Measurements from ENCODE around the gene DNAJC7. TPM values are rescaled to one million over a fixed set of nuclear protein-coding genes. Genes with fewer than 3 reads are reported as not detected.
"Not testable (repeated sequence)": the region's sequence is repeated elsewhere in the genome, so short reads cannot be mapped to it uniquely, and the experiment has no call there.

The DNAJC7 gene
- total RNA-seq, 2 experiments from 2014 or later = 74.5 to 76.3 TPM

DNA sequence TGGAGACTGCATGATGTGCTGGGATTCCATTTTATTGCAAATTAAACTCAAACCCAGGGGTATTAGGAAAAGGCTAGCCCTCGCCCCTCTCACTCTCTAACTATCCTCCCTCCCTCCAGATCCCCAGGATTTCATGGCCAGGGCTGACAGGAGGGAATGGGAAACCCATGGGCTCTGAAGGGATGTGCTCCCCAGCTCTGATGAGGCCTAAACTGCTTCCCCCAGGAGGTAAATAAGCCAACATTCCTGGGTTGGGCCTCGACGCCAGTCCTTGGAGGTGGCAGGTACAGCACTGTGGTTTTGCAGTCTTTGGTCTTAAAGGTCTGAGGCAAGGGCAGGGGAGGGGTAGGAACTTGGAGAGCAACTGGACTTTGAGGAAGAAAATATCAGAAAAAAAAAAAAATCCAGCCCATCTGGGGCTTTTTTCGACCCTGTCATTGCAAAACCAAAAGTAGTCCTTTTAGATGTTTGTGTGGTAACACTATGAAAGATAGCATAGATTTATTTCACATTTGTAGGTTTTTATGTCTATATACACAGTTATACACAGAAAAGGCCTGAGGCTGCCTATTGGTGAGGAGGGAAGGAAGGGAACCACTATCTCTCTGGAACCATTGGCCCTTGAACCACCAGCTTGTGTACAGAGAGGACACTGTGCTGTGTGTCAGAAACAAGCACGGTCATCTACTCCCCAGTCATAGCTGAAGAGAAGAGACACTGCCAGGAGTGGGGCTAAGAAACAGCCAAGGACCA is 21.2 kb upstream of the DNAJC7 start:
- no peak for DNase-seq

DNA sequence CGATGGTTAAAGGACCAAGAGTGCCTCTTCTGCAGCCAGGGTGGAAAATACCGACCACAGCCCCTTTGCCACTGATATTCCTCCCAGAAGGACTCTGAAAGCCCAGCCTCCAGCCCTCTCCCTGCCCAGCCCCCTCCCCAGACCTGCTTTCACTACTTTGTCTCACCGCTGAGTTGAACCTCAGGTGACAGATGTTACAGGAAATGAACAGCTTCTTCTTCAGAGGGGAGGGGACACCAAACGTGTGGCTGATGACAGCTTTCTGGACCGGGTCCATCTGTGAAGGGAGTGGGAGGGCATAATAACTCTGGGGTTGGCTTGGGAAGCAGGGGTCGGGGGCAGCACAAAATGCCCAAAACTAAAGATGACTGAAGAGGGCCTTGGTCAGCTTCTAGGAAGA is 16.8 kb upstream of the DNAJC7 start:
- Mint-ChIP-seq H3K36me3 (ENCODE audit: low read depth) (no peaks in the 10 kb centered on the region), H3K9me3 (no peaks in the 10 kb centered on the region), H3K4me1 (ENCODE audit: low read depth) (peaks cover 8% of the 10 kb centered on the region), H3K27ac (no peak overlapping the region), H3K4me3 (no peak overlapping the region), H3K27me3 (ENCODE audit: low read depth) (peaks cover 9% of the 10 kb centered on the region)
- CTCF ChIA-PET = interaction anchor here (0.7 to 1.7 kb wide), 7 partner anchors 9 to 100 kb away, joined by 3 to 7 read pairs (median 3); partner anchors contain the start of gene NKIRAS2
- DNase-seq = peak; percentile 46
- intact Hi-C loops (cut with micrococcal nuclease) = no loop called here

More for the DNA sequence above, 21.2 kb upstream of the DNAJC7 start:
- H3K4me3 Mint-ChIP-seq = no peak overlapping the region
- intact Hi-C loops (cut with micrococcal nuclease) = no loop called here
- H3K36me3 Mint-ChIP-seq (ENCODE audit: low read depth) = no peaks in the 10 kb centered on the region
- H3K27ac Mint-ChIP-seq = no peak overlapping the region
- H3K27me3 Mint-ChIP-seq (ENCODE audit: low read depth) = peaks cover 9% of the 10 kb centered on the region
- peaks cover 8% of the 10 kb centered on the region for H3K4me1 Mint-ChIP-seq (ENCODE audit: low read depth)
- CTCF ChIA-PET = interaction anchor here (0.6 to 1.3 kb wide), 3 partner anchors 27 to 62 kb away, joined by 3 to 4 read pairs (median 3); no protein-coding TSS in a partner anchor
- no peaks in the 10 kb centered on the region for H3K9me3 Mint-ChIP-seq

DNA sequence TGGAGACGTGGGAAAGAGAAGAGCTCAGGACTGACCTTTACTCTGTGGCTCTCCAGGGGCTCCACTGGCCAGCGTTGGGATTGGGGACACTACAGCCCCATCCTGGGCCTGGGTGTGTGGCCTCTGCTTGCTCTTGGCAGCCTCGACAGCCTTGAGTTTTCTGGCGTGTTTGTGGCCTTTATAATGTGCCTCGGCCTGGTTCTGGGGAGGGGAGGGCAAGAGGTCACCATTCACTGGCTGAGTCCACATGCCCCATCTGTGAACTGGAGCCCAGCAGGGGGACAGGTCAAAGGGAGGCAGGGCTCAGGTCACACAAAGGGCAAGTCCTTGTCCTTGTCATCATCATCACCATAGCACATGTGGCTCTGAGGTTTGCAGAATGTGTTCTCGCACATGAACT is 14.3 kb upstream of the DNAJC7 start:
- peaks cover 8% of the 10 kb centered on the region for H3K4me1 Mint-ChIP-seq (ENCODE audit: low read depth)
- intact Hi-C loops (cut with micrococcal nuclease) = no loop called here
- no peak for DNase-seq
- no peaks in the 10 kb centered on the region for H3K27me3 Mint-ChIP-seq (ENCODE audit: low read depth)
- H3K4me3 Mint-ChIP-seq = no peak overlapping the region
- CTCF ChIA-PET = interaction anchor here (1.2 to 1.4 kb wide), 2 partner anchors 15 to 36 kb away, joined by 3 to 5 read pairs; no protein-coding TSS in a partner anchor
- no peak overlapping the region for H3K27ac Mint-ChIP-seq
- H3K36me3 Mint-ChIP-seq (ENCODE audit: low read depth) = no peaks in the 10 kb centered on the region
- H3K9me3 Mint-ChIP-seq = no peaks in the 10 kb centered on the region

DNA sequence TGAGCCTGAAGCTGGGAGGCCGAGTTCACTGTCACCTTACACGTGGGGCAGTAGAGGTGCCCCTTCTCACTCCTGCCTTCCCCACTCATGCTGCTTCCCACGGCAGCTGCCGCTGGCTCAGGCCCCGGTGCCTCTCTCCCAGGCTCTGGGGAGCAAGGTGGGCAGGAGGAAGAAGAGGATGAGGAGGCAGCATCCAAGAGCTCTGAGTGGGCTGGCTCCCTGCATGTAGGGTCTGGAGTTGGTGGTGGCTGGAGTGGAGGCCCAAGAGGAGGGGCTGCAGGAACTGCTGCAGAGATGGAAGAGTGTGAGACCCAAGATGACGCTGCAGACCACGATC is 11.5 kb upstream of the DNAJC7 start:
- no peak for DNase-seq
- CTCF ChIA-PET = interaction anchor here (0.8 to 2.3 kb wide), 6 partner anchors 9 to 194 kb away, joined by 3 to 7 read pairs (median 3); partner anchors contain the start of genes DNAJC7 and NKIRAS2
- Mint-ChIP-seq H3K4me1 (ENCODE audit: low read depth) (peaks cover 13% of the 10 kb centered on the region), H3K4me3 (no peak overlapping the region), H3K9me3 (no peaks in the 10 kb centered on the region), H3K36me3 (ENCODE audit: low read depth) (peaks cover 8% of the 10 kb centered on the region), H3K27me3 (ENCODE audit: low read depth) (no peaks in the 10 kb centered on the region), H3K27ac (no peak overlapping the region)
- intact Hi-C loops (cut with micrococcal nuclease) = no loop called here

DNA sequence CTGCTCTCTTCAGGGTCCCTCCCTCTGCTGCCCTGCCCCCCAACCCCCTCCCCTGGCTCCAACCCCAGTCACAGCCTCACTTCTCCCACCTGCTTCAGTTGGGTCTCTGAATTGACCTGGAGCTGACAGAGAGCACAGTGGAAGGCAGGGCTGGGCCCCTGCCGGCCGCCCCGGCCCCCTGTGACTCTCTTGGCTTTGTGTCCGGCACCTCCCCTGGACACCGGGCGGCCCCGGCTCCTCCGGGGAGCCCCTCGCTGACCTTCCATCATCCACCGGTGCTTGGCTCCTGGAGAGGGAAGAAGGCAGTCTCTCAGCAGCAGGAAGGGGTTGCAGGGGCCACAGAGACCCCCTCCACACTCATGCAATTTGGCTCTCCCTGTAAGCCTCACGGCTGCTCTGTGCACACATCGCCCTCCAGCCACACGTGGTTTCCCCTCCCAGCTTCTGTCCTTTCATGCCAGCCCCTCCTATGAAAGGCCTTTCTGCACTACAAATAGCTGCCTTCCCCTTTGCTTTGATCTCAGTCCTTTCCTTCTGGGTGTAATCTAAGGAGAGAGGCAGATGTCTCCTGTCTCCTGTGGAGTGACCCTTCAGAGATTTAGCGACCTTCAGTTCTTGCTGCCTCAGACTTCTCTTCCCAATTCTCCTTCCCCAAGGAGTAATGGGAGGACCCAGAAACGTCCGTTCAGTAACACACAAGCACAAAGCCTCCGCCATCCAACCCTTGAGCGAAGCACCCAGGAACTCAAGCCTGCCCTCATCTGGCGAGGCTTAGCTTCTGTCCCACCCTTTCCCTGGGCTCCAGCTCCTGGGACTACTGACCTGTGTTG is 10.9 kb upstream of the DNAJC7 start:
- Mint-ChIP-seq H3K36me3 (ENCODE audit: low read depth) (peaks cover 8% of the 10 kb centered on the region), H3K27ac (no peak overlapping the region), H3K4me3 (no peak overlapping the region), H3K9me3 (no peaks in the 10 kb centered on the region), H3K27me3 (ENCODE audit: low read depth) (no peaks in the 10 kb centered on the region), H3K4me1 (ENCODE audit: low read depth) (peaks cover 13% of the 10 kb centered on the region)
- intact Hi-C loops (cut with micrococcal nuclease) = no loop called here
- DNase-seq = no peak
- CTCF ChIA-PET = interaction anchor here (0.8 to 2.3 kb wide), 7 partner anchors 8 to 194 kb away, joined by 3 to 7 read pairs (median 3); partner anchors contain the start of genes DNAJC7 and NKIRAS2

DNA sequence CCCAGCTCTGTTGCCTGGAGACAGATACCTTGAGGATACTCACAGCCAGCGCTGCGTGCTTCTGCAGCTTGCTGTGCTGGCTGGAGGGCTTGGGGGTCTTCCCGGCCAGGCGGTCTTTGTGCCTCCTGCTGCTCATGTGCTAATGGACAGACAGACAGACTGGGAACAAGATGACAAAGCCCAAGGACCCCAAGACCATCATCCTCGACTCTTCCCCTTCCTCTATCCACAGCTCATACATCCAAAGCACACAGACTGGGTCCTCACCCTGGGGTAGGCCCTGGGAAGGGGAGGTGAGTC is 10.3 kb upstream of the DNAJC7 start:
- CTCF ChIA-PET = interaction anchor here (1.2 to 12.7 kb wide), 4 partner anchors 11 to 91 kb away, joined by 4 to 117 read pairs (median 8); partner anchors contain the start of genes CNP and DNAJC7
- H3K9me3 Mint-ChIP-seq = no peaks in the 10 kb centered on the region
- DNase-seq = no peak
- H3K27ac Mint-ChIP-seq = no peak overlapping the region
- H3K36me3 Mint-ChIP-seq (ENCODE audit: low read depth) = peaks cover 8% of the 10 kb centered on the region
- H3K4me3 Mint-ChIP-seq = no peak overlapping the region
- no peaks in the 10 kb centered on the region for H3K27me3 Mint-ChIP-seq (ENCODE audit: low read depth)
- peaks cover 13% of the 10 kb centered on the region for H3K4me1 Mint-ChIP-seq (ENCODE audit: low read depth)
- intact Hi-C loops (cut with micrococcal nuclease) = no loop called here

DNA sequence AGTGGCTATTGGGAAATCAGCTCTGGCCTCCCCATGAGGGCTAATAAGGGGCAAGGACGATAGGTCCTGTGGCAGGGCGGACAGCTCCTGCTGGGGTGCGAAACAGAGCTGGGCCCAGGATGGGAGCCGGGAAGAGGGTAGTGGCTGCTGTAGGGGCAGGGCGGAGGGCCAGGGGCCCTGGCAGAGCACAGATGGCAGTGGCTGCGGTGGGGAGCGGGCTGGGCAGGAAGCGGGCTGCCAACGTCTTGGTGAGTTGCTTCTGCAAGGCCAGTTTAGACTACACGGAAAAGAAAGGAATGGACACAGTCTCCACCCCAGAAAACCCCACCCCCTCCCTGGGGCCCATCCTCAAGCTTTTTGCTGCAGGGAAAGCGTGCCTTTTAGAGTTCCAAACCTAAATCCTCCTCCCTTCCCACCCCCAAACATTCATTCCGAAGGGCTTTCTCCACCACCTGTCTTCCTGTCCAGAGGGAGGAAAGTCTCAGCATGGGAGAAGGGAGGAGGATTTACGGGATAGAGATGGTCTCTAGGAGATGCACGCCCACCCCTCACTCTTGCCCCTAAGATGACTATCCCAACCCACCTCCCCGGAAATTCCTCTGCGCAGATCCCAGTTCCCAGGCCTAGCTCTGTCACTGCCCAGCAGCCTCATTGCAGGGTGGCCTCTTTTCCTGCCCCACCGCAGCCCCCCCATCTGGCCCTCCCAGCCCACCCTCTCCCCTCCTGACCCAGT is 9.8 kb upstream of the DNAJC7 start:
- Mint-ChIP-seq H3K27me3 (ENCODE audit: low read depth) (no peaks in the 10 kb centered on the region), H3K4me3 (no peak overlapping the region), H3K36me3 (ENCODE audit: low read depth) (peaks cover 11% of the 10 kb centered on the region), H3K9me3 (no peaks in the 10 kb centered on the region), H3K27ac (no peak overlapping the region), H3K4me1 (ENCODE audit: low read depth) (peaks cover 15% of the 10 kb centered on the region)
- intact Hi-C loops (cut with micrococcal nuclease) = no loop called here
- CTCF ChIA-PET = interaction anchor here (0.6 to 12.7 kb wide), 12 partner anchors 11 to 125 kb away, joined by 3 to 117 read pairs (median 6); partner anchors contain the start of genes CNP, DNAJC7 and ZNF385C
- no peak for DNase-seq

DNA sequence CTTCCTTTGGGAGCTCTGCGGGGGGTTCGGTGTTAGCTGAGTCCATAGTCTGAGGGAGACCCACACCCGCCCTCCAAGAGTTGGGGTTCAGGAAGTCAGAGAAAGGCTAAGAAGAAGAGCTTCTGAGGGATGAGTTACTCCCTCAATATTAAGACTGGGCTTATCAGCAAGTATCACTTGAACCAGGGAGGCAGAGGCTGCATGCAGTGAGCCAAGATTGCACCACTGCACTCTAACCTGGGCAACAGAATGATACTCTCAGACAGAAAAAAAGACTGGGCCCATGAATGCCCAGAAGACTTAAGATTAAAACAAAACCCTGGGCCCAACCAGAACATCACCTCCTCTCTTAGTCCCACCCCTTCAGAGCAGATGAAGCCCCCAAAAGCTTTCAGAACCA is 8.7 kb upstream of the DNAJC7 start:
- no peak overlapping the region for H3K4me3 Mint-ChIP-seq

DNA sequence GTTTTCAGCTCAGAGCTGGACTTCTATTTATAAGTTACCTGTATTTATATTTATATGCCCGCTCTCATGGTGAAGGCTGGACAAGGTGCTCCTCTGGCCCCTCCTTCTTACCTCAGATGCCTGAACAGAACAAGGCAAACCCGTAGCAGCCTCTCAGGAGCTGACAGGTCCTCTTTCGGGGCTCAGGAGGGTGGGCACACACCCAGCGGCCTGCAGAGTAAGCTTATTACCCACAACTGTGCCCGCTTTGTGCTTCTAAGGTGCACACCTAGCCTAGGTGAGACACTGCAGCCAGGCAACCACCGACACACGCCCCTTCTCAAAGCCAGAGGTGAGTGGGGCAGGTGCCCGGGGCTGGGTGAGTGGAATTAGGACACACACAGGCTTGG is 7.9 kb upstream of the DNAJC7 start:
- Mint-ChIP-seq H3K4me1 (ENCODE audit: low read depth) (peaks cover 29% of the 10 kb centered on the region), H3K27ac (peak overlapping the region; percentile 66), H3K36me3 (ENCODE audit: low read depth) (peaks cover 13% of the 10 kb centered on the region), H3K27me3 (ENCODE audit: low read depth) (no peaks in the 10 kb centered on the region), H3K4me3 (no peak overlapping the region), H3K9me3 (no peaks in the 10 kb centered on the region)
- intact Hi-C loops (cut with micrococcal nuclease) = loop anchor here (1.0 to 2.0 kb wide), 5 partner anchors 25 to 156 kb away; partner anchors contain the start of genes C17orf113 and KCNH4
- DNase-seq = no peak
- CTCF ChIA-PET = interaction anchor here (0.6 to 12.7 kb wide), 26 partner anchors 9 to 164 kb away, joined by 3 to 117 read pairs (median 5); partner anchors contain the start of genes CNP, DNAJC7, KCNH4 and ZNF385C

More for the DNA sequence above, 8.7 kb upstream of the DNAJC7 start:
- Mint-ChIP-seq H3K27me3 (ENCODE audit: low read depth) (no peaks in the 10 kb centered on the region), H3K9me3 (no peaks in the 10 kb centered on the region), H3K4me1 (ENCODE audit: low read depth) (peaks cover 22% of the 10 kb centered on the region), H3K27ac (no peak overlapping the region), H3K36me3 (ENCODE audit: low read depth) (peaks cover 13% of the 10 kb centered on the region)
- no peak for DNase-seq
- intact Hi-C loops (cut with micrococcal nuclease) = loop anchor here (1.0 to 2.0 kb wide), 5 partner anchors 24 to 155 kb away; partner anchors contain the start of genes C17orf113 and KCNH4
- CTCF ChIA-PET = interaction anchor here (0.6 to 12.7 kb wide), 21 partner anchors 8 to 155 kb away, joined by 3 to 117 read pairs (median 6); partner anchors contain the start of genes CNP, DNAJC7, KCNH4 and ZNF385C

DNA sequence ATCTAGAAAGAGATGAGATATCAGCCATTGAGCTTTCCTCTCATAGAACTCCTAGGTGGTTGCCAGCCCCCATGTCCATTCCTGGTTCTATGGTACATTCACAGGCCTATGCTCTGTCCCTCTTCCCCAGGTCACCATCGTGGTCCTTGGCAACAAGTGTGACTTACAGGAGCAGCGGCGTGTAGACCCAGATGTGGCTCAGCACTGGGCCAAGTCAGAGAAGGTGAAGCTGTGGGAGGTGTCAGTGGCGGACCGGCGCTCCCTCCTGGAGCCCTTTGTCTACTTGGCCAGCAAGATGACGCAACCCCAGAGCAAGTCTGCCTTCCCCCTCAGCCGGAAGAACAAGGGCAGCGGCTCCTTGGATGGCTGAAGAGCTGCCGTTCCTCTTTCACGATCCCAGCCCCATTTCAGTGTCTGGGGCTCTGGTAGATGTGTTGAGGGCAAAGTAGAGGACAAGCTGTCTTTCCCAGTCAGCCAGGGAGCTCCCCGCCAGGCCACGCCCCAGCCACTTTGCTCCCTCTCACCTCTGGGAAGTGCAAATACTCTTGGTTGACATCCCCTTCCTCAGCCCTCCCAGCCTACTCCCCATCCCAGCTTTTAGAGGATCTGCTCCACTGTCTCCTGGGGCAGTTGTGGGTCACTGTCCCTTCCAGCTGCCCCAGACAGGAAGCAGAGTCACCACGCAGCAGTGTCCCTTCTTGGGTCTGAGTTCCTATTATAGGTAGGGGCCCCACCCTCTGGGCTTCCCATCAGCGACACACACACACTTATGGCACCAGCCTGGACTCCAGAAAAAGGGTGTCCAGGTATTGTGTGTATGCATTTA is 6.5 kb upstream of the DNAJC7 start:
- Mint-ChIP-seq H3K9me3 (no peaks in the 10 kb centered on the region), H3K27me3 (ENCODE audit: low read depth) (no peaks in the 10 kb centered on the region), H3K4me1 (ENCODE audit: low read depth) (peaks cover 38% of the 10 kb centered on the region), H3K4me3 (no peak overlapping the region), H3K27ac (peak overlapping the region; percentile 50), H3K36me3 (ENCODE audit: low read depth) (peaks cover 13% of the 10 kb centered on the region)
- CTCF ChIA-PET = interaction anchor here (0.5 to 12.7 kb wide), 7 partner anchors 15 to 158 kb away, joined by 3 to 117 read pairs (median 4); partner anchors contain the start of genes CNP, DHX58 and KCNH4
- intact Hi-C loops (cut with micrococcal nuclease) = loop anchor here (1.0 to 2.0 kb wide), 2 partner anchors 157 to 383 kb away; partner anchors contain the start of gene KCNH4
- DNase-seq = no peak

DNA sequence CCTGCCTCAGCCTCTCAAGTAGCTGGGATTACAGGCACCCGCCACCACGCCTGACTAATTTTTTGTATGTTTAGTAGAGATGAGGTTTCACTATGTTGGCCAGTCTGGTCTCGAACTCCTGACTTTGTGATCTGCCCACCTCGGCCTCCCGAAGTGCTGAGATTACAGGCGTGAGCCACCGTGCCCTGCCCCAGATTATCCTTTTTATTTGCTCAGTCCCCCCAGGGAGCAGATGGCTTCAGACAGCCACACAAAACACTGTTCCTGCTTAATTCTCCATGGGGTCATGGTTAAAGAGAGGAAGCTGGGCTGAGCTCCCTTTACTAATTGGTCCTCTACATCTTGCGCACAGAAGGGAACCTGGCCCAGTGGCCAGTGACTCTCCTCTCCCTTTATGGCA is 3.6 kb upstream of the DNAJC7 start:
- H3K27ac Mint-ChIP-seq; H3K27me3 Mint-ChIP-seq (ENCODE audit: low read depth); H3K9me3 Mint-ChIP-seq; DNase-seq; intact Hi-C loops (cut with micrococcal nuclease): not testable (repeated sequence)
- peaks cover 52% of the 10 kb centered on the region for H3K4me1 Mint-ChIP-seq (ENCODE audit: low read depth)
- peak overlapping the region; percentile 83 for H3K4me3 Mint-ChIP-seq
- H3K36me3 Mint-ChIP-seq (ENCODE audit: low read depth) = peaks cover 20% of the 10 kb centered on the region
- CTCF ChIA-PET = interaction anchor here (0.7 to 12.7 kb wide), 12 partner anchors 9 to 135 kb away, joined by 3 to 117 read pairs (median 3); partner anchors contain the start of gene CNP

All from activated naive CD4-positive, alpha-beta T cell treated with anti-CD3 and anti-CD28 coated beads for 36 hours (primary cell).